ENCODE data around the gene GNE. TPM values are rescaled to one million over a fixed set of nuclear protein-coding genes. Genes with fewer than 3 reads are reported as not detected.
A peak's percentile ranks its signal among the peaks of the same experiment; 100 is the strongest.
"Not testable (repeated sequence)": the region's sequence is repeated elsewhere in the genome, so short reads cannot be mapped to it uniquely, and the experiment has no call there.

Gene GNE
- total RNA-seq, result 10 to 100 TPM in 3 of 4 donors, 1 to 10 TPM in 1; 9.6 to 20.0 (median 14.9) TPM

DNA sequence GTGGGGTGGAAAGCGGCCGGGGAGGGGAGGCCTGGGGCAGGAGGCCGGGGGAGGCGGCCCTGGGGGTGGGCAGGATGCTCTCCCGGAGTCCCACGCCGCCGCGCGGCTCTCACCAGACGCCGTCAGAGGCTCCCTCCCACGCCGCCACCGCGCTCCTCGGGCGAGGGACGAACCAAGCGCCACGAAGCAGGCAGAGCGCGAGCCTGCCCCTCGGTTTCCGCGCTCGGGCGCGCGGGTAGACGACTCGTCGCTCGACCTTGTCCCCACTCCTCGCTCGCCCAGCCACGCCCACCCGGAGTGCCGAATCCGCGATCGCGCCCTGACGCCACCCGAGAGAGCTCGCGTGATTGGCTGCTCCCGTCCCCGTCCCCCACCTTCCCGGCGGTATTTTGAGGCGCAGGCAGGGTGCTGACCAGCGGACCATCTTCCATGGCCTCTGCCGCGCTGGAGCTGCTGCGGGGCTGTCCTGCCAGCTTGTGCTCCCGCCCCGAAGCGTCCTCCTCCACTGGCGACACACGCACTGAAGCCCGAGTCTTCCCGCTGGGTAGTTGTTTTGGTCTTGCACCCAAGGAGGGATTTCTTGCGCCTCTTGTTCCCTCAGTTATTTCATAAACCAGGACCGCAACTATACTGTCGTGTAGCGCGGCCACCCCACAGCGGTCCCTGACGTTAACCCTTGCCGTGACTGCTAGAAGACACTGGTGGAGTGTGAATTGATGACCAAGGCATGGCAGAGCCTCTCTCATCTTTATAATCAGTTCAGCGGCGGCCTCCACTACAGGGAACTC lies at the start of gene GNE:
GNE (minus strand) TSS at position 241 of the 788 bp plus-strand sequence. CDS start 9,093 bp downstream, outside the sequence.
- WGBS, result 2% methylated on average over 25 of the region's 73 CpGs
- Histone ChIP-seq H3K9me3 (no peaks in the 10 kb centered on the region), H3K27ac (peak within 1 kb of the TSS; percentile 98), H3K27me3 (no peaks in the 10 kb centered on the region), H3K4me3 (peak within 1 kb of the TSS; percentile 84), H3K36me3 (no peaks in the 10 kb centered on the region), H3K4me1 (peaks cover 20% of the 10 kb centered on the region)
- TF ChIP-seq CTCF (IDR thresholded peaks at IDR 0.05), result no peak
- TF ChIP-seq POLR2A (IDR thresholded peaks at IDR 0.05), result peak; percentile 75 to 89
- no peak for TF ChIP-seq EP300 (IDR thresholded peaks at IDR 0.05)
- TF ChIP-seq POLR2AphosphoS5 (IDR thresholded peaks at IDR 0.05), result peak in 2 of 3 donors; percentile 42 to 54
- DNase-seq (ENCODE audit: low spot score in 2 of 2), result peak; percentile 99

GRCh38 chr9:36306471-36307306 lies 48.4 kb upstream of the GNE start:
- WGBS, result 69% methylated on average over 8 of the region's 8 CpGs
- Histone ChIP-seq H3K36me3 (no peaks in the 10 kb centered on the region), H3K27me3 (no peaks in the 10 kb centered on the region), H3K4me1 (no peaks in the 10 kb centered on the region), H3K4me3 (no peak overlapping the region), H3K27ac (no peak overlapping the region), H3K9me3 (no peaks in the 10 kb centered on the region)
- no peak for TF ChIP-seq CTCF (IDR thresholded peaks at IDR 0.05)
- TF ChIP-seq EP300 (IDR thresholded peaks at IDR 0.05), result no peak
- no peak for TF ChIP-seq POLR2A (IDR thresholded peaks at IDR 0.05)
- TF ChIP-seq POLR2AphosphoS5 (IDR thresholded peaks at IDR 0.05), result no peak
- DNase-seq (ENCODE audit: low spot score in 2 of 2), result no peak

DNA sequence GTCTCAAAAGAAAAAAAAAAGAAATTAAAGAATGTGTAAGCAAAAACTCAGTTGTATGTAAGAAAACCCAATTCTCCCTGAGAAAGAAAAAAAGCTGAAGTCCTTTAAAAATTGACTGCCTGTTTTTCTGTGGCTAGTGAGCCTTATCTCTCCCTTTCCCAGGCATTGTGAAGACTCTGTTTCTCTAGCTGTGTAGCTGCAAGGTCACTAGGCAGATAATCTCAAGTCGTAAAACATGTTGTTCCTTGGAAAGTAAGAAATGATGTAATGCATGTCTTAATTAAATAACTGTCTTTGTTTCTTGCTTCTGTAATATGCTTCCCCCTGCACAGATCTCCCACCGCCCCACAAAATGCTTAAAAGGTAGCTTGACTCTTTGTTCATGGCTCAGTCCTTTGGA lies 46.1 kb upstream of the GNE start:
- not testable (repeated sequence) for H3K36me3 ChIP-seq; DNase-seq (ENCODE audit: low spot score in 2 of 2); H3K27me3 ChIP-seq; H3K27ac ChIP-seq; H3K4me1 ChIP-seq; H3K9me3 ChIP-seq; H3K4me3 ChIP-seq
- 72% methylated on average over 2 of the region's 2 CpGs for WGBS

- no peaks in the 10 kb centered on the region for H3K9me3 ChIP-seq
- H3K27me3 ChIP-seq, result no peaks in the 10 kb centered on the region
- no peak overlapping the region for H3K4me3 ChIP-seq
- TF ChIP-seq CTCF (IDR thresholded peaks at IDR 0.05), result no peak
- no peak for TF ChIP-seq POLR2A (IDR thresholded peaks at IDR 0.05)
- TF ChIP-seq EP300 (IDR thresholded peaks at IDR 0.05), result no peak
- no peak for TF ChIP-seq POLR2AphosphoS5 (IDR thresholded peaks at IDR 0.05)
- no peaks in the 10 kb centered on the region for H3K36me3 ChIP-seq
- 74% methylated on average over 5 of the region's 5 CpGs for WGBS
- DNase-seq (ENCODE audit: low spot score in 2 of 2), result no peak
- H3K4me1 ChIP-seq, result no peaks in the 10 kb centered on the region
- no peak overlapping the region for H3K27ac ChIP-seq
These were observed 43.0 kb upstream of the GNE start for GRCh38 chr9:36301227-36301626.

GRCh38 chr9:36298566-36298965 lies 40.3 kb upstream of the GNE start:
- no peak overlapping the region for H3K4me3 ChIP-seq
- 58% methylated on average over 3 of the region's 3 CpGs for WGBS
- H3K4me1 ChIP-seq, result no peaks in the 10 kb centered on the region
- TF ChIP-seq POLR2AphosphoS5 (IDR thresholded peaks at IDR 0.05) (no peak), EP300 (IDR thresholded peaks at IDR 0.05) (no peak), CTCF (IDR thresholded peaks at IDR 0.05) (no peak), POLR2A (IDR thresholded peaks at IDR 0.05) (no peak)
- H3K27me3 ChIP-seq, result no peaks in the 10 kb centered on the region
- H3K27ac ChIP-seq, result no peak overlapping the region
- no peaks in the 10 kb centered on the region for H3K9me3 ChIP-seq
- DNase-seq (ENCODE audit: low spot score in 2 of 2), result no peak
- no peaks in the 10 kb centered on the region for H3K36me3 ChIP-seq

All from suprapubic skin (tissue), 4 donors.